Stimulated activated memory B cell treated with anti-CD40 and anti-IgM and Interleukin-4, amounts not matched to agents 10 μg/mL and 1 μg/mL and 100 μg/mL, for 72 hours (primary cell): ENCODE data around the gene SLC7A10.

ENCODE experiments used
- ATAC-seq: fragments of 150-1000 bp; cut with Tn5 transposase; 2 replicates; pipeline ENCODE4 v1.10.0; 2021
- H3K27ac Mint-ChIP-seq: one replicate; pipeline ENCODE4 v1.8.0; 2022; ENCODE audit warnings: mild to moderate bottlenecking, mixed read lengths
- H3K27me3 Mint-ChIP-seq: one replicate; pipeline ENCODE4 v1.8.0; 2022; ENCODE audit warnings: mixed read lengths
- H3K36me3 Mint-ChIP-seq: one replicate; pipeline ENCODE4 v1.8.0; 2022; ENCODE audit warnings: mixed read lengths
- H3K4me1 Mint-ChIP-seq: one replicate; pipeline ENCODE4 v1.8.0; 2022; ENCODE audit warnings: mixed read lengths
- H3K4me3 Mint-ChIP-seq: one replicate; pipeline ENCODE4 v1.8.0; 2022; ENCODE audit warnings: mild to moderate bottlenecking, moderate library complexity, mixed read lengths
- H3K9me3 Mint-ChIP-seq: one replicate; pipeline ENCODE4 v1.8.0; 2022; ENCODE audit warnings: mixed read lengths

The SLC7A10 gene

DNA sequence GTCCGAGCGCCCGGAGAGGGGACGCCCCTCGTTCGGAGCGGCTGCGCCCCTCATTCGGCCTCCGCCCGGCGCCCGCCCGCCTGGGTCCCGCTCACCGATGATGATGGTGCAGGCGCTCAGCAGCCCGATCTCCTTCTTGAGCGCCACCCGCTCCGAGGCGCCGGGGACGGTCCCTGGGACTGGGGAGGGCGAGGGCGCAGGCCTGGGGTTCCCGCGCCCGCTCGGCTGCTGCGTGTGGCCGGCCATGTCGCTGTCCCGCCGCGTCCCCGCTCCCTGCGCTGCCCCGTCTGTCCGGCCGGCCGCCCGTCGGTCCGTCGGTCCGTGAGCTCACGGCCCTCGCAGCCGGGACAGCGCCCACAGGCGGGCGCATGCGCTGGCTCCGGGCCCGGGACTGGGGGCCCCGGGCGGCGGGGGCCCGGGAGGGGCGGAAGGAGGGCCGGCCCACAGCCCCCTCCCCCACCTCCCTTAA is at the start of gene SLC7A10:
TSS of gene SLC7A10 (minus strand) at position 393 of the 469 bp plus-strand sequence. CDS start at position 246, 147 bp downstream.
- no peaks in the 10 kb centered on the region for H3K36me3 Mint-ChIP-seq
- peaks cover 14% of the 10 kb centered on the region for H3K9me3 Mint-ChIP-seq
- peak within 1 kb of the TSS; percentile 14 for H3K4me3 Mint-ChIP-seq
- no peak within 1 kb of the TSS for H3K27ac Mint-ChIP-seq
- peaks cover 80% of the 10 kb centered on the region for H3K27me3 Mint-ChIP-seq
- peaks cover 8% of the 10 kb centered on the region for H3K4me1 Mint-ChIP-seq
- ATAC-seq = no peak

DNA sequence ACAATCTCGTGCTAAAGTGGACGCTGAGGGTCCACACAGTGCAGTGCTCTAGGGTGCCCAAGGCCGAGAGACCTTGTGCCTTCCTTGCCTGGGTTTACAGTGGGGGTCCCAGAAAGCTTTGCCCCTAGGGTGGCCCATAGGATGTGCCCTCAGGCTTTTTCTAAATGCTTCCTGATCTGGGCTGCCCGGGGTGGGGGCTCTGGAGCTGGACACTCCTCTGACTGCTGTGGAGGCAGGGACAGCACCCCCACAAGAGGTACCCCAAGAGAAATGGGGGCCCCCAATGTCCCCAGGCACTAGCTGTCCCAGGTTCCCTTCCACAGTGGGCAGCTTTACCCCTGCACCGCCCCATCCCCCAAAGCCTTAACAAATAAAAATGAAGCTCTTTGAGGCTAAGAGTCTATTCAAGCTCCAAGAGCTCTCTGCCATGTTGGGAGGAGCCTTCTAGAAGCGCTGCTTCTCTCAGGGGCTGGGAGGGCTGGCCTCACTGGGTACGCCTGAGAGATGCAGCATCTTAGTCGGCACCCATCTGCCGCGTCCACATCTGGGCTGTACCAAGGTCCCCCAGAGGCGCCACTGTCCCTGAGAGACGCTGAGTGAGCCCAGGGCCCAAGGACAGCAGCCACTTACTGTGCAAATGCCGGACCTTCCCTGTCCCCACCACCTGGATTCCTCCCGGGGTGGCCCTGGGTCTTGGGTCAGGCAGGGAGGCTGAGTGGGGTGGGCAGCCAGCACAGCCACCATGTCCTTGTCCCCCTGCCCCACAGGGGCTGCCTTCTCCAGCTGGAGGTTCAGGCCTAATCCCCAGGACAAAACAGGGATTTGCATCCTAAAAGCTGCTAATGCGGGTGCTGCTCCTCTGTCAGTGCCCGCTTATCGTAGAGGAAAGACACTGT is 49.3 kb upstream of the SLC7A10 start:
- H3K27ac Mint-ChIP-seq = no peak overlapping the region
- H3K9me3 Mint-ChIP-seq = no peaks in the 10 kb centered on the region
- peaks cover 41% of the 10 kb centered on the region for H3K27me3 Mint-ChIP-seq
- H3K36me3 Mint-ChIP-seq = no peaks in the 10 kb centered on the region
- H3K4me3 Mint-ChIP-seq = no peak overlapping the region
- no peak for ATAC-seq
- H3K4me1 Mint-ChIP-seq = peaks cover 17% of the 10 kb centered on the region

DNA sequence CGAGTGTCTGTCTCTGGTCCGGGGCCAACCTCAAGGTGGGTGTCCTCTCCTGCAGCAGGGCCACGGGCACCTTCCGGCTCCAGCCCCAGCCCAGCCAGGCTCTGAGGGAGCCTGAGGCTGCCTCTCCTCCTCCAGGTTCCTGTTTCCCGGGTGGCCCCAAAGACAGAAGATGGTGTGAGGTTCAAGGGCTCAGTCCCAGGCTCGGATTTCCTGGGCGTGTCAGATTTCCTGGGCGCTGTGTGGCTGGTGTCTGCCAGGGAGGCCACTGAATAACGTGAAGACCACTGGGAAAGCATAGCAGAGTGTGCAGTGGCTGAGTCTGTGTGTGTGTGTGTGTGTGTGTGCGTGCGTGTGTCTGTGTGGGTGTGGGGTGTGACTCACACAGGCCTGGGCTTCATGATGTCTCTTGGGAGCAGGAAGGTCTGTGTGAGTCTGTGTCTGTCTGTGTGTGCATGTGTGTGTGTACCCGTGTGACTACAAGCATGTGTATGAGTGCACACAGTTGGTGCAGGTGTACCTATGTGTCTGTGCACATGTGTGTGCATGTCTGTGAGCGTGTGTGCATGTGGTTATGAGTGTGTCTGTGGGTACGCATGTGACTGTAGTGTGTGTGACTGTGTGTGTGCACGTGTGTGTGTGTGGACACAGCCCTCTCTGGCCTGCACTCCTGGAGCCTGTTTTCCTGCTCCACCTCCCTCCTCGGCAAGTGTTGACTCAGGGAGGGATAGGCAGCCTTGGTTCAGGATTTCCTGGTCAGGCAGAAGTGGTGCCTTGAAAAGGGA is 48.4 kb upstream of the SLC7A10 start:
- Mint-ChIP-seq H3K4me1 (peaks cover 16% of the 10 kb centered on the region), H3K9me3 (no peaks in the 10 kb centered on the region), H3K27ac (no peak overlapping the region), H3K36me3 (no peaks in the 10 kb centered on the region), H3K27me3 (peaks cover 42% of the 10 kb centered on the region), H3K4me3 (no peak overlapping the region)
- ATAC-seq = peak; percentile 39

DNA sequence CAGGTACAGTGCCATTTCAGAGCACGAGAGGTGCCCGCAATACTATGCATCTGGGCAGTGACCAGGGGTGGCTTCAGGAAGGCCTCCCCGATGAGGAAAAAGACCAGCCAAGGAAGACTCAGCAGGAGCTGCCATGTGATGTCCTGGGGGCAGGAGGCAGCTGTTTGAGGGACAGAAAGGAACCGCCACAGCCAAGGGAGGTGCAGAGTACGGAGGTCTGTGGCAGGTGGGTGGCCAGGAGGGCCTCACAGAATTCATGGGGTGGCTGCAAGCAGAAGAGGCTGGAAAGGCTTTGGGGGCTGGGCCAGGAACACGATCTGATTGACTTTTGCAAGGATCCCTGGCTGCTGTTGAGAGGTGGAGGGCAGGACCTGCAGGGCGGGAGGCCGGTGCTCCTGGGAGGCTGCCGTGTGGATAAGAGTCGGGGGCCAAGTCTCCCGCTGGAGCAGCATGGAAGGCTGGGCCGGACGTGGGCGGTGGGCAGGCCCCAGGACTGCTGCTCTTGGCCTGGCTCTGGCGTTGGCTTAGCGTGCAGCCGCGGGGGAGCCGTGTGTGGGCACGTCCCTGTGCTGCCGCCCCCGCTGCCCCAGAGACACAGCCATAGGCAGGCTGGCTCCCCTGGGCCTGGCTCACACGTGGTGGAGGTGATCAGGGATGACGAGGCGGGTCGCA is 47.6 kb upstream of the SLC7A10 start:
- Mint-ChIP-seq H3K27ac (no peak overlapping the region), H3K36me3 (no peaks in the 10 kb centered on the region), H3K4me3 (no peak overlapping the region), H3K27me3 (peaks cover 41% of the 10 kb centered on the region), H3K9me3 (no peaks in the 10 kb centered on the region), H3K4me1 (peaks cover 20% of the 10 kb centered on the region)
- no peak for ATAC-seq

DNA sequence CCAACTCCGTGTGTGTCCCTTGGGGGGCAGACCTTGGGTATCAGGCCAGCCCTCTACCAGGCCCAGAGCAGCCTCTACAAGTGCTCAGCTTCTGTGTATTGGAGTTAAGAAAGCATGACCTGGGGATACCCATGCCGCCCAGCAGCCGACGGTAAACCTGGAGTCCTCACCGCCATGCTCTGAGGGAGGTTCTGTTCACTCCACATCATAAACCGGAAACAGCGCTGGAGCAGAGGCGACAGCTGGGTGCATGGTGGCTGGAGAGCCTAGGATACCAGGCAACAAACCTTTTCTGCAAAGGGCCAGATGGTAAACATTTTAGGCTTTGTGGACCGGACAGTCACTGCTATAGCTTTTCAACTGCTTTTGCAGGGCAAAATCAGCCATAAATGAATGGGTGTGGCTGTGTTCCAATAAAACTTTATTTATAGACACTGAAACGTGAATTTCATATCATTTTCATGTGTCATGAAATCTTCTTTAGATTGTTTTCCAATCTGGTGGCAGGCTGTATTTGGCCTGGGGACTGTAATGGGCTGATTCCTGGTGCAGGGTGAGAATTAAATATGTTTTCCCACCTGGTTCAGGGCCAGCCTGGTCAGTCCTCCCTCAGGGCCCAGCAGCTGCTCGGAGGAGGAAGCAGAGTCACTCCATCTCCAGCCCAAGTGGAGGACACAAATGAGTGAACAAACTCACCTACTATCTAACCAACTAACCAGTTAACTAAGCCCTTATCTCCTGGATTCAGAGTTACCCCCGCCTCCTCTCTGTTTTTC is 45.8 kb upstream of the SLC7A10 start:
- Mint-ChIP-seq H3K27ac (no peak overlapping the region), H3K4me1 (peaks cover 28% of the 10 kb centered on the region)
- ATAC-seq = no peak

DNA sequence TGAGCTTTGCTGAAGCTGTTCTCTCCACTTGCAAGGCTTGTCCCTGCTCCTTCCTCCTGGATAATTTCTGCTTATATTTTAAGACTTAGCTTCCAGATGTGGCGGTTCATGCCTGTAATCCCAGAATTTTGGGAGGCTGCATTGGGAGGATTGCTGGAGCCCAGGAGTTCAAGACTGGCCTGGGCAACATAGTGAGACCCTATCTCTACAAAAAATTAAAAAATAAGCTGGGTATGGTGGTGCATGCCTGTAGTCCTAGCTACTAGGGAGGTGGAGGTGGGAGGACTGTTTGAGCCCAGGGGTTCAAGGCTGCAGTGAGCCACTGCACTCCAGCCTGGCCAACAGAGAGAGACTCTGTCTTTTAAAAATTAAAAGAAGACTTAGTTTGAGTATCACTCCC is 45.1 kb upstream of the SLC7A10 start:
- H3K27ac Mint-ChIP-seq = no peak overlapping the region
- H3K4me1 Mint-ChIP-seq = peaks cover 28% of the 10 kb centered on the region
- ATAC-seq = no peak
- no peak overlapping the region for H3K4me3 Mint-ChIP-seq
- peaks cover 37% of the 10 kb centered on the region for H3K27me3 Mint-ChIP-seq
- H3K9me3 Mint-ChIP-seq = no peaks in the 10 kb centered on the region
- no peaks in the 10 kb centered on the region for H3K36me3 Mint-ChIP-seq

More for the DNA sequence above, 45.8 kb upstream of the SLC7A10 start:
- Mint-ChIP-seq H3K9me3 (no peaks in the 10 kb centered on the region), H3K4me3 (no peak overlapping the region), H3K36me3 (no peaks in the 10 kb centered on the region), H3K27me3 (peaks cover 37% of the 10 kb centered on the region)

DNA sequence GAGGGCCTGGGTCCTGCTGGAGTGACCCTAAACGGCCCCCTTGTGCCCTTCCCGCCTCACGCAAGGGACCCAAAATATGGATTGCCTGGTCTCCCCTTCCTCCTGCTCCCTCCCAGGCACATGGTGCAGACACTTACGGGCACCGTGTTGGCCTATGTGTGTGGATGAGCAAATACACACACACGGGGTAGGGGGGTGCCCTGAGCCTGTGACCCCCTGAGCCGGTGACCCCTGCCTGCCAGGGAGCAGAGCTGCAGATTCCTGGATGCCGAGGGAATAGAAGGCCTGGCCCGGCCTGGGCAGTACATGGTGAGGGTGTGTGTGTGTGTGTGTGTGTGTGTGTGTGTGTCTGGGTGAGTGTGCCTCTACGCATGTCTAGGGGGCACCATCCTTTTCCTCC is 43.4 kb upstream of the SLC7A10 start:
- Mint-ChIP-seq H3K9me3 (no peaks in the 10 kb centered on the region), H3K4me1 (peaks cover 24% of the 10 kb centered on the region), H3K27me3 (peaks cover 54% of the 10 kb centered on the region), H3K27ac (no peak overlapping the region), H3K36me3 (no peaks in the 10 kb centered on the region), H3K4me3 (no peak overlapping the region)
- ATAC-seq = no peak

DNA sequence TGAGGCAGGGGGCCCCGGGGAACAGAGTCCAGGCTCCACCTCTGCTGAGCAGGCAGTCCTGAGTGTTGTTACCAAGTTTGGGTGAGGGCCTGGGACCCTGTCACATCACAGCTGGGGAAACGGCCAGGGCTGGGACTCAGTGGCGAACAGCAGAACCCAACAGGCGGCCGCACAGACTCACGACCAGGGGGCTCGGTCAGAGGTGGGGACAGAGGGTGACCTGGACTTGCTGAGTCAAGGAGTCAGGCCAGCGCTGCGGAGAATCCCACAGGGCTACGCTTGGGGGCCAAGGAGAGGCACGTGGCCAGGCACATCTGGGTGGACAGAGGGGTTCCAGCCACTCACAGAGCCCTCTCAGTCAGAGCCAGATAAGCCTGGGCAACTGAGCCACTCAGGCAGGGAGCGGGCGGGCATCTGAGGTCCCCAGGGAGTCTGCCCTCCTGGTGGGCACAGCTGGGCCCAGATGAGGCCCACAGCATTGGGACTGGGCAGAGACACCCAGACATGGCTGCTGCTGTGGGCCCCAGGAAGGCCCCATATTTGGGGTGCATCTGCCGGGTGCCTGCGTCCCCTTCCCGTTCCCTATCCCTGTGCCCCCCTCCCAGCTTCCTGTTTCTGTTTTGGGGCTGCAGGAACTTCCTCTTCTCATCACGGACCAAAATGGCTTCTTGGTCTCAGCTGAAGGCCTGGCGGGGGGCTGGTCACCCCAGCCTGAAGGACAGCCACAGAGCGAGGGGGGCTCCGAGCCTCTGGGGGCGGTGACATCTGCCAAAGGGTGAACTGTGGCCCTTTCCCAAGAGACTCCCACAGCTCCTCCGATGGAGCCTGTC is 42.7 kb upstream of the SLC7A10 start:
- H3K27ac Mint-ChIP-seq = no peak overlapping the region
- peaks cover 55% of the 10 kb centered on the region for H3K27me3 Mint-ChIP-seq
- H3K36me3 Mint-ChIP-seq = no peaks in the 10 kb centered on the region
- H3K4me1 Mint-ChIP-seq = peaks cover 19% of the 10 kb centered on the region
- no peak for ATAC-seq
- no peak overlapping the region for H3K4me3 Mint-ChIP-seq
- H3K9me3 Mint-ChIP-seq = no peaks in the 10 kb centered on the region

DNA sequence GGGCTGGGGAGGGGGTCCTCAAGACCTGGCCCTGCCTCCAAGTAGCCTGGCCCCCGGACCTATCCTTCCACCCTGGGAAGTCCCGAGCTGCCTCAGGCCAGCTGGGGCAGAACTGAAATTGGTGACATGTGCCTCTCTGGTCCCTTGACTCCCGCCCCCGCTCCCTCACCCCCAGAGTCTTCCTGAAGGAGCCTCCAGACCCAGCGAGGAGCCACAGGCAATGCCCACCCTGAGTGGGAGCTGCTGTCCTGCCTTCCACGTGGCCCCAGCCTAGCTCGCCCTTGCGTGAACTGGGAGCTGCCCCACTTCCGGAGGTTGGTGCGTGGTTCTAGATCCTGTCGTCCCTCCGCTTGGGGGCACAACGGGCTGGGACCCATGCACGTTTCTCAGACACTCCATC is 42.1 kb upstream of the SLC7A10 start:
- Mint-ChIP-seq H3K9me3 (no peaks in the 10 kb centered on the region), H3K27me3 (peaks cover 55% of the 10 kb centered on the region), H3K4me3 (no peak overlapping the region), H3K27ac (no peak overlapping the region), H3K4me1 (peaks cover 13% of the 10 kb centered on the region), H3K36me3 (no peaks in the 10 kb centered on the region)
- no peak for ATAC-seq

DNA sequence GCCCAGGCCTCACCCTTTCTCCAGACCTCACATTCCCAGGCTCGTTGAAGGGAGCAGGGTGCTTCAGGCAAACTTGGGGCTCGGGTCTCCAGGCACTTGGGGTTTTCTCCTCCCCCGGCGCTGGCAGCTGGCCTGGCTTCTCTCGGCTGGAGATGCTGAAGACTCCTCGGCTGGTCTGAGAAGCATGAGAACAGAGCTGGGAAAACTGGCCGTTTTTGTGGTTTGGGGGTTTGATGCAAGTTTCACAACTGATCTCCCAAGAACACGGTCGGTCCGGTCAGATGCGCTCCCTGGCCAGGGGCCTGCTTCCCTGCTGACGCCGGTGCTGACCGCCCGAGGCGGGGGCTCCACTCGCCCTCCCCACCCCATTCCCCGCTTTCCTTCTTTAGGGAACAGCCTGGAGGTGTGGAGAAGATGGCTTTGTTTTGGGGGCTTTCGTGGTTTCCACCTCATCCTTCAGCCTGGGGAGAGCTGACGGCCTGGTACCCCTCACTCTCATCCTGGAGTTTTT is 41.4 kb upstream of the SLC7A10 start:
- Mint-ChIP-seq H3K27me3 (peaks cover 55% of the 10 kb centered on the region), H3K4me1 (peaks cover 17% of the 10 kb centered on the region), H3K4me3 (no peak overlapping the region), H3K9me3 (no peaks in the 10 kb centered on the region), H3K36me3 (no peaks in the 10 kb centered on the region), H3K27ac (no peak overlapping the region)
- ATAC-seq = no peak

DNA sequence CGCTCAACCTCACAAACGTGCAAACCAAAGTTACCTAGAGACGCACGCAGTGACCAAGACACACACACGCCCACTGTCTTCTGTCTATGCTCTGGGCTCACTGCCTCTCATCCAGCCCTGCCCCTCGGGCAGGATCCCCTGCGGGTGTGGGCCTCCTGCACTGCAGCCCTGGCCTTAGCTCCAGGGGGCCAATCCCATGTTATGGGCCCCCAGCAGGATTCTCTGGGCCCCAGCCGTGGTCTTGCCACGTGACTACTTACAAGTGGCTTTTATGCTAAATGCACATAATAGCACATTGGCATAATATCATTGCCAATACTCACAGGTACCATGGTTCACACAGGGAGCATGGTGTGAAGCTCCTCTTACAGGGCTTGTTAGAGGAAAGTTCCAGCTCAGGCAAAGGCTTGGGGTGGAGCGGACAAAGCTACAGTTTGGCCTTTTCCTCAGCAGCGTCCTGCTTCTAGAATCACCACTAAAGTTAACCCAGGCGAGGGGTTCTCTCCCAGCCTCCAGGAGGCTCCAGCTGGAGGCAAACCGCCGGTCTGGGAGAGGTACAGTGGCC is 39.3 kb upstream of the SLC7A10 start:
- Mint-ChIP-seq H3K36me3 (no peaks in the 10 kb centered on the region), H3K4me3 (no peak overlapping the region), H3K27me3 (peaks cover 59% of the 10 kb centered on the region), H3K4me1 (peaks cover 32% of the 10 kb centered on the region), H3K27ac (no peak overlapping the region), H3K9me3 (no peaks in the 10 kb centered on the region)
- ATAC-seq = no peak

DNA sequence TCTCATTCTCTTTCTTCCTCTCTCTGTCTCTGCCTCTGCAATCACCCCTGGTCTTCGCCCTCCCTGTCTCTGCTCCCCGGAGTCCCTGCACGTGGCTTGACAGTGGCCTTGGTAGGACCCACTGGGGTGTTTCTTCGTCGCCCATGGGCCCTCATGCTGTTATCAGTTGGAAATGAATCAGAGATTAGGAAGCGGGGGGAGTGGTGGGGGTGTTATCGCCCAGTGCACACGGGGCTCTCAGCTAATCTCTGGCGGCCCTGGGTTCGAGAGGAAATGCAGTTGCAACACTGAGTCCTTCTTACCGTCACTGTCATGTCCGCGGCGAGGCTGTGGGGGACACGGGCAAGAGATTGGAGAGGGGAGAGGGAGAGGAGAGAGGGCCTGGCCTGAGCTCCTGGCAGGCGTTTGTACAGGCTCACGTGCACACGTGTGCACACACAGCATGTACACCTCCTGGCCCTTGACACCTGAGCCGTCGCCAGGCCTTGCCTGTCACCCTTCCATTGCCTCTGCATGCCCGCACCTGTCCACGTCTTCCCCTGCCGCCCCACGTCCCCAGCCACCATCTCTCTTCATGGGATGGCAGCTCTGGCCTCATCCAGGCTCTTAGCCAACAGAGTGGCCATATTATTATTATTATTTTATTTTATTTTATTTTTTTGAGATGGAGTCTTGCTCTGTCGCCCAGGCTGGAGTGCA is 37.8 kb upstream of the SLC7A10 start:
- Mint-ChIP-seq H3K27me3 (peaks cover 61% of the 10 kb centered on the region), H3K9me3 (peaks cover under 1% of the 10 kb centered on the region), H3K36me3 (no peaks in the 10 kb centered on the region), H3K4me1 (peaks cover 27% of the 10 kb centered on the region), H3K27ac (no peak overlapping the region), H3K4me3 (no peak overlapping the region)
- no peak for ATAC-seq
